Measurements from ENCODE around the gene STOML2.

Gene STOML2

GRCh38 chr9:35105571-35106342 lies 2.8 kb upstream of the STOML2 start:
- peak; percentile 1 for DNase-seq (ENCODE audit: low spot score)
- TF ChIP-seq CTCF (IDR thresholded peaks at IDR 0.05; ENCODE audit: extremely low read depth, missing control alignments), result no peak

GRCh38 chr9:35105126-35105525 lies 2.2 kb upstream of the STOML2 start:
- no peak for DNase-seq (ENCODE audit: low spot score)
- no peak for TF ChIP-seq CTCF (IDR thresholded peaks at IDR 0.05; ENCODE audit: extremely low read depth, missing control alignments)

GRCh38 chr9:35104586-35104985 lies 1.7 kb upstream of the STOML2 start:
- TF ChIP-seq CTCF (IDR thresholded peaks at IDR 0.05; ENCODE audit: extremely low read depth, missing control alignments), result no peak
- DNase-seq (ENCODE audit: low spot score), result no peak

- TF ChIP-seq CTCF (IDR thresholded peaks at IDR 0.05; ENCODE audit: extremely low read depth, missing control alignments), result no peak
- no peak for DNase-seq (ENCODE audit: low spot score)
Observed at GRCh38 chr9:35103660-35104191, 795 bp upstream of the STOML2 start.

GRCh38 chr9:35102465-35102768 lies 514 bp downstream of the STOML2 start:
- no peak for DNase-seq (ENCODE audit: low spot score)
- TF ChIP-seq CTCF (IDR thresholded peaks at IDR 0.05; ENCODE audit: extremely low read depth, missing control alignments), result no peak

- no peak for DNase-seq (ENCODE audit: low spot score)
- no peak for TF ChIP-seq CTCF (IDR thresholded peaks at IDR 0.05; ENCODE audit: extremely low read depth, missing control alignments)
Observed at GRCh38 chr9:35097573-35097972, 5.4 kb downstream of the STOML2 start.

GRCh38 chr9:35096035-35096849 lies 6.7 kb downstream of the STOML2 start, which contains the start of gene PIGO:
Gene PIGO (minus strand): TSS chr9:35096591. CDS start chr9:35095565, 1,026 bp downstream.
- peak; percentile 85 for TF ChIP-seq CTCF (IDR thresholded peaks at IDR 0.05; ENCODE audit: extremely low read depth, missing control alignments)

More at GRCh38 chr9:35096035-35096849, 6.7 kb downstream of the STOML2 start, which contains the start of gene PIGO:
- DNase-seq (ENCODE audit: low spot score), result peak; percentile 89

All from GM20000 (cell line).